NCI-H2227 treated with DMSO at 0.1 percent for 48 hours (cell line): Measurements from ENCODE around the gene PTTG1IP.
"Not testable (repeated sequence)": the region's sequence is repeated elsewhere in the genome, so short reads cannot be mapped to it uniquely, and the experiment has no call there.

Experiments used
- DNase-seq: peaks from one replicate; lab custom pipeline; 2025; lab: John Stamatoyannopoulos, UW

The PTTG1IP gene

DNA sequence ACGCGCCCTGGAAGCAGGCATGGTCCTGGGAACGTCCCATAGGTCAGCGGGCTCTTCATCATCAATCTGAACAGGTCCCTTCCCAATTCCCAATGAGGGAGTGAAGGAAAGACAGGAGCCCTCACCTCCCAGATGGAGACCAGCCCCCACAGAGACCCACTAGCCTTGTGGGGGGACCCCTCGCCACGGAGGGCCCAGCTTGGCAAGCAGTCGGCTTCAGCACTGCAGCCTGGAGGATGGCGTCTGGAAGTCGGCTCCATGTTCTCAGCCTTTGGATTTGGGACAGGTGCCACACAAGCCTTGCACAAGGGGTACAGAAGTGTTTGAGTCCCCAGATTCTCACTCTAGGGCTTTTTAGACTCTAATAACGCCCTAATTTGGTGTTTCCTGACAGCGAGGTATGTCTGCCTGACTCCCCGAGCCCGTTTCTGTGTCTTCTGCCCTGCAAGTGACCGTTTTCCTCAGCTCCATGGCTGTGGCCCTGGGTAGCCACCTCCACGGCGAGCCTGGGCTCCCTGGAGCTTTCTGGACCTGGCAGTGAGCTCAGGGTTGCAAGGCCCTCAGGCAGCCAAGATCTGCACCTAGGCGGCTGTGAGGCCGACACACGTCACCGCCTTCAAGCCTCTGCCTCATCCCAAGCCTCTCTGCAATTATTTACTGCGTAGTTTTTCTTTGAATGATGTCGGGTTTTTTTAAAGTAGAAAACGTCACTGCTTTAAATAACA lies 30.6 kb downstream of the PTTG1IP start:
- no peak for DNase-seq

DNA sequence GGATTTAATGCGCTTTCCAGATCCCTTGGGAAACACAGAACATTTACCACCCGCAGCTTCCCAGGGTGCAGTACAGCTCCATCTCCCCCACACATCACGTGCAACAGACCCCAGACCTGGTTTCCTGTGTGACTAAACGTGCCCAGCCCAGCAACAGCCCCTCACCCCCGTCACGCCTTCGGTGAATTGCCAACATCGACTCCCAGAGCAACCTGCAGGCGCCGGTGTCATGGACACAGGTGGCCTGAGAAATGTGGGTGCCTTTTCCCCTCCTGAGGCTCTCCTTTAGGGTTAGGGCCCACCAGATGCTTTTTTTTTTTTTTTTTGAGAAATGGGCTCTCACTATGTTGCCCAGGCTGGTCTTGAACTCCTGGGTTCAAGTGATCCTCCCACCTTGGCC lies 31.4 kb downstream of the PTTG1IP start:
- no peak for DNase-seq

DNA sequence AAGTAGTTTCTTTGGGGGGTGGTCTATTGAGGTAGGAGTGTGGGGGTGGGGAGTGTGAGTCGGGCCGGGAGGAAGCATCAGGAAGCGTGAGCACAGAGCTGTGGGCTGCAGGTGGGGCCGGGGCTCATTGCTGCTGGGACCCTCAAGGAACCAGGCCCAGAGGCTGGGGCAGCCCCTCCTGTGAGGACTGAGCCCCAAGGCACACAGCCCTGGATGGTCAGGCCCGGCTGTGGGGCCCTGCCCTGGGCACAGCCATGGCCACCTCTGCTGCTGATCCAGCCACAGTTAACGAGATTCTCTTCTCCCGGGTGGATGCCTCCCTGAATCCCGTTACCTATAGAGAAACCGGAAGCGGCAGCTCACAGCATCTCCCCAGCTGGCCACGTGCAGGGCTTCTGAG lies 32.7 kb downstream of the PTTG1IP start:
- no peak for DNase-seq

- no peak for DNase-seq
Observed at GRCh38 chr21:44838951-44839350, 34.5 kb downstream of the PTTG1IP start.

GRCh38 chr21:44838039-44838895 lies 35.2 kb downstream of the PTTG1IP start:
- no peak for DNase-seq

DNA sequence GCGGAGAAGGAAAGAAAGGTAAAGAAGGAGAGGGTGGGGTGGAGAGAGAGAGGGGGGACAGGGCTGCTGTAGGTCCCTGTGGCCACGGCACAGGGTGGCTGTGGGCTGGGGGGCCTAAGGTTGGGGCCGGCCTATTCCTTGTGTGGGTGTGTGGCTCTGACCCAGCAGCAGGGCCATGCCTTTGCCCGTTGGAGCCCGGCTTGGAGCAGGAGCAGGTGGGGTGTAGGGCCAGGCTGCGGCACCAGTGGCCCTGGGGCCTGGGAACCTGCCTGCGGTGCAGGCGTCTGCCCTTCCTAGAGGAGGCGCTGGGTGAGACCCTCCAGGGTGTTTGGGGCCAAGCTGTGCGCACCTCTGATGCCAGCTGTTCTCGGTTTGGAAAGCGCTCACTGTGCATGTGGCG lies 36.0 kb downstream of the PTTG1IP start:
- no peak for DNase-seq

GRCh38 chr21:44836666-44837471 lies 36.6 kb downstream of the PTTG1IP start:
- DNase-seq = no peak

- DNase-seq = no peak
Observed at GRCh38 chr21:44836349-44836665, 37.2 kb downstream of the PTTG1IP start.

GRCh38 chr21:44835647-44835973 lies 37.9 kb downstream of the PTTG1IP start:
- no peak for DNase-seq

GRCh38 chr21:44834951-44835646 lies 38.4 kb downstream of the PTTG1IP start:
- DNase-seq = no peak

- no peak for DNase-seq
Observed at GRCh38 chr21:44834231-44834950, 39.1 kb downstream of the PTTG1IP start.

GRCh38 chr21:44833663-44834062 lies 39.8 kb downstream of the PTTG1IP start:
- DNase-seq = no peak

- not testable (repeated sequence) for DNase-seq
Observed at GRCh38 chr21:44832516-44833255, 40.8 kb downstream of the PTTG1IP start.

DNA sequence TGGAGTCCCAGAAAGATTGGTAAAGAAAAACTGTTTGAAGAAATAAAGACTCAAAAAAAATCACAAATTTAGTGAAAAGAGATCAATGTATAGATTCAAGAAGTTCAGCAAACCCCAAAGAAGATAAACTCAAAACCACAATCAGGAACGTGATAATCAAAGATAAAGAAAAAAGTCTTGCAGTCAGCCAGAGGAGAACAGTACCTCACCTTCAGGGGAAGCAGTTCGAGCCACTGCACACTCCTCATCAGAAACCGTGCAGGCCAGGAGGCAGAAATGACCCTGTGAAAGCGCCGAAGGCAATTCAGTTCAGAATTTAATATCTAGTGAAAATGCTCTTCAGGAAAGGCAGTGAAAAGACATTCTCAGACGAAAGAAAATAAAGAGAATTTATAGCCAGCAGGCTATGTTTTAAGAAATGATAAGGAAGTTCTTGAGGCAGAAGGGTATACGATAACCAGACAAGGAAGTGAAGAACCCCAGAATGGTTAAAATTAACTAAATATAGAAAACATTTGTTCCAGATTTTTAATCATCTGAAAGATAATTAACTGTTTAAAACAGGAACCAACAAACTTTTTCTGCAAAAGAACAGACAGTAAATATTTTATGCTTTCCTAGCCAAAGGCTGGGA lies 42.1 kb downstream of the PTTG1IP start:
- DNase-seq = no peak

GRCh38 chr21:44829507-44830092 lies 43.9 kb downstream of the PTTG1IP start:
- DNase-seq = no peak

DNA sequence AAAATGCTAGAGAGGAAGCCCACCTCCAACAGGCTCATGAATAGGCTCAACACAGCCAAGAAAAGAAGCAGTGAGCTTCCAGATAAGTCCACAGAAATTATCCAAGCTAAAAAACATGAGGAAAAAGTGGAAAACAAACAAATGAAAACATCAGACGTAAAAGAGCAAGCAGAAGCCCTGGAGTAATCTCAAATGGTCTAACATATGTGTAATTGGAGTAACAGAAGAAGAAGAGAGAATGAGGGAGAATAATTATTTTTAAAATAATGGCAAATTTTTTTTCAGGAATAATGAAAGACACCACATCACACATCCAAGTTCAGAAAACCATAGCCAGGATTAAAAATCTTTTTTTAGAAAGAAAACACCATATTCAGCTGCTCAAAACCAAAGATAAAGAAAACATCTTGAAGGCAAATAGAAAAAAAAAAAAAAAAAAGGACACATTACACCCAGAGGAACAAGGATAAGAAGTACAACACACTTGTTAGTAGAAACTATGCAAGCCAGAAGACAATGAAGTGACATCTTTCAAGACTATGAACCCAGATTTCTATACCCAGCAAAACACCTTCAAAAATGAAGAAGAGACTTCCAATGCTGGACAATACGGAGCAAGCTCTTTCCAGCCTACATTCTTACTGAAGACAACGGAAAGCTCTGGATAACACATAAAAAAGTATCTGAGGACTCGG lies 45.0 kb downstream of the PTTG1IP start:
- no peak for DNase-seq

- no peak for DNase-seq
Observed at GRCh38 chr21:44823179-44823660, 50.3 kb downstream of the PTTG1IP start.

- DNase-seq = no peak
Observed at GRCh38 chr21:44822484-44823178, 50.9 kb downstream of the PTTG1IP start.

DNA sequence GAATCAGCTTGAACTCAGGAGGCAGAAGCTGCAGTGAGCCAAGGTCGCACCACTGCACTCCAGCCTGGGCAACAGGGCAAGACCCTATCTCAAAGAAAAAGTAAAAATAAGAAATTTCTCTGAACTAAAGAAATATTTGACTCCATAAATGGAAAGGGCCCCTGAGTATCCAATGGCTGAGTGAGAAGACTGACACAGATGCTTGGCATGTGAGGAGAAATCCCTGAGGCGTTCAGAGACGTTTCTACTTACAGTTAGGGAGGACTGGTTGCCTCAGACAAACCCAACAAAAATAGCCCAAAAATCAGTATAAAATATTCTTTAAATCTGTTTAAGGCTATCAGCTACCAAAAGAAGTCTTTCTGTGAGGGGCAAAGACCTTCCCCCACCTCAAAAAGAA lies 52.6 kb downstream of the PTTG1IP start:
- DNase-seq = no peak
